ENCODE results near the gene LOXHD1. TPM values are rescaled to one million over a fixed set of nuclear protein-coding genes. Genes with fewer than 3 reads are reported as not detected.

Gene LOXHD1
- total and polyA plus RNA-seq, 2 of the 13 experiments (the other 11 are each of a cell fraction or from before 2014, with no cell fraction given) = not detected

- TF ChIP-seq KIAA2018 (CRISPR knock-in tag; IDR thresholded peaks at IDR 0.05; ENCODE audit: borderline replicate concordance) = no peak
Measured at GRCh38 chr18:46657115-46657955, at the start of gene LOXHD1 (continued).

GRCh38 chr18:46705521-46705920, 48.5 kb upstream of the LOXHD1 start:
- ChIA-PET CTCF (ENCODE audit: low intra/inter-chr PET ratio, low total read pairs) (no interaction called here), POLR2A (no interaction called here)
- H3K4me1 ChIP-seq (ENCODE audit: insufficient read depth, low read length) = peaks cover 10% of the 10 kb centered on the region; the same call in 1 of the 2 replicates
- no peaks in the 10 kb centered on the region for H3K36me3 ChIP-seq (replicated peaks in 1 of 2; ENCODE audit: control insufficient read depth in 1 of 2, insufficient read depth in 2 of 2, low read length in 2 of 2)
- no peaks in the 10 kb centered on the region for H4K20me1 ChIP-seq (ENCODE audit: insufficient read depth, low read length)
- no peak overlapping the region for H3K4me3 ChIP-seq (replicated peaks in 1 of 3; ENCODE audit: insufficient read depth in 1 of 3, low read depth in 2 of 3, low read length in 3 of 3)
- H3K4me2 ChIP-seq (ENCODE audit: low read depth, low read length) = no peak overlapping the region
- DNase-seq (ENCODE audit: low spot score) (no peak), ATAC-seq (no peak), FAIRE-seq (no peak)
- H3K27ac ChIP-seq (ENCODE audit: extremely low read length, insufficient read depth, low read length) = no peak overlapping the region
- H3K9ac ChIP-seq (ENCODE audit: insufficient read depth, low read depth, low read length) = no peak overlapping the region
- BruUV-seq (replicated peaks) = no TSS peak
- intact Hi-C loops (cut with micrococcal nuclease; ENCODE audit: unreplicated experiment) = no loop called here
- H3K79me2 ChIP-seq (ENCODE audit: insufficient read depth, low read length) = no peaks in the 10 kb centered on the region
- in situ Hi-C loops (cut with HindIII; ENCODE audit: extremely low pct_ligation_motif_present, low pct_unique_long_range_greater_than_20kb) = no loop called here
- H3K27me3 ChIP-seq (ENCODE audit: control insufficient read depth in 1 of 2, insufficient read depth in 2 of 2, low read length in 2 of 2) = peaks cover 0 to 3% of the 10 kb centered on the region in 2 experiments; a peak in 1 of 5 replicates
- H3K9me3 ChIP-seq (ENCODE audit: low read length) = no peaks in the 10 kb centered on the region
- 17% methylated on average over 2 of the region's 5 CpGs for WGBS (ENCODE audit: low lambda C conversion rate)
- H2AFZ ChIP-seq (ENCODE audit: low read length) = no peak overlapping the region
- TF ChIP-seq KDM6A (CRISPR knock-in tag; IDR thresholded peaks at IDR 0.05; ENCODE audit: low read depth) (no peak), ZNF784 (CRISPR knock-in tag; IDR thresholded peaks at IDR 0.05; ENCODE audit: borderline replicate concordance) (no peak), DR1 (CRISPR knock-in tag; IDR thresholded peaks at IDR 0.05) (no peak), ZNF350 (CRISPR knock-in tag; IDR thresholded peaks at IDR 0.05; ENCODE audit: borderline replicate concordance, low read depth) (no peak), KDM4B (CRISPR knock-in tag; IDR thresholded peaks at IDR 0.05) (no peak), KLF13 (CRISPR knock-in tag; IDR thresholded peaks at IDR 0.05) (no peak), ZFP37 (CRISPR knock-in tag; IDR thresholded peaks at IDR 0.05; ENCODE audit: borderline replicate concordance) (no peak), MEF2D (CRISPR knock-in tag; IDR thresholded peaks at IDR 0.05) (no peak), GLMP (CRISPR knock-in tag; IDR thresholded peaks at IDR 0.05; ENCODE audit: borderline replicate concordance) (no peak), KDM5A (IDR thresholded peaks at IDR 0.05; ENCODE audit: borderline replicate concordance, low read length) (no peak), HDAC1 (CRISPR knock-in tag; IDR thresholded peaks at IDR 0.05) (no peak)
